Islet of Langerhans (tissue), 1 donor: ENCODE data around the gene PLP2.

Experiments used
- FAIRE-seq: peaks from one replicate; lab custom pipeline; 2011; peaks lifted over from hg19 to GRCh38; lab: Jason Lieb, UNC

PLP2 gene

DNA sequence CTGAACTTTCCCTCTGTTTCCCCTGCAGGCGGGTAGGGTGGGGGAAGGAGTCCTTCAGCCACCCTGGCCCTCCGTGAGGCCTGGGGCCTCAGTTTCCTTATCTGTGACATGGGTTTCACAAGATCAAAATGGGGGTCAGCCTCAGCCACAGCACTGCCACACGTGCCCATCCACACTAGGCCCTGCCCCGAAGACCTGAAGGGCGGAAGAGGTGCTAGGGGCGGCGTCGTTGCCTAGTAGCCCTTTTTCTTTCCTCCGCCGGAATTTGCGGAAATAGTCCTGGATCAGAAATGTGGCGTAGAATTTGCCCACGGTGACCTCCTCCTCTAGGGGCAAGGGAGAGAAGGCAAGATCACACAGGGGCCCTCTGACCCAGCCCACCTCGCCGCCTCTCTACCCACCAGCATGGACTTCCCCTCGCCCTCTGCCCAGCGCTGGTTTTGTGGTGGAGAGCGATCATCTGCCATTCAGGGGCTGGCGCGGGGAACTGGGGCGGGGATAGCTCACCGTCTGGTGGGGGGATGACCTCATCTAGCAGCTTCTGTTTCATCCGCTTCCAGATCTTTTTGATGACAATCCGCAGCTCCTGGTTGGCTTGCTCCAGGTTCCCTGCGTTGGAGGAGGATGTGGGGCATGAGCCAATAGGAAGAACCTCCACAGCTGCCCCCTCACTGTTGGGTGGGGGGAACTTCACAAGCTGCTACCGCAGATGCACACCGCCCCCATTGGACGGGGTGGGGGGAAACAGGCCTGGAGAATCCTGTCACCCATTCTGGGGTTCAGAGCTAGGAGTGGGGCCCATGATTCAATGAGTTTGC is 37.9 kb downstream of the PLP2 start:
- FAIRE-seq: no peak

- FAIRE-seq: no peak
Measured at GRCh38 chrX:49210406-49210805, 38.7 kb downstream of the PLP2 start.

GRCh38 chrX:49211074-49211473 is 39.4 kb downstream of the PLP2 start:
- FAIRE-seq: no peak

DNA sequence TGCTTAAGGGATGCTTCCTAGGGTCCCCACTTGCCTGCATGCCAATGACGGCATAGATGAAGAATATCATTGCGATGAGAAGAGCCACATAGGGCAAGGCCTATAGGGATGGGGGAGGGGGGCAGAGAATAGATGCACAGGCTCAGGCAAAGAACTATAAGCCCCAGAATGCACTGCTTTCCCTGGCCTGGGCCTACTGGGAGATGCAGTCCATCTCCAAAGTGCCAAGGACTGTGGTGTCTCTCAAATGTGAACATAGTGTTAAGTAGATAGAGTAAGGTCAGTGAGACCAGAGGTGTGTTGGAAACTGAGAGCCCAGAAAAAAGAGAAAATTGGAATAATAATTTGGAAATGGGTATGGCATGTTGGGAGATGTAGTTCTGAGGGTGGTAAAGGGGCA is 40.5 kb downstream of the PLP2 start:
- FAIRE-seq: no peak

GRCh38 chrX:49212861-49213260 is 41.2 kb downstream of the PLP2 start:
- no peak for FAIRE-seq

- FAIRE-seq: no peak
Measured at GRCh38 chrX:49214416-49214815, 42.7 kb downstream of the PLP2 start.

DNA sequence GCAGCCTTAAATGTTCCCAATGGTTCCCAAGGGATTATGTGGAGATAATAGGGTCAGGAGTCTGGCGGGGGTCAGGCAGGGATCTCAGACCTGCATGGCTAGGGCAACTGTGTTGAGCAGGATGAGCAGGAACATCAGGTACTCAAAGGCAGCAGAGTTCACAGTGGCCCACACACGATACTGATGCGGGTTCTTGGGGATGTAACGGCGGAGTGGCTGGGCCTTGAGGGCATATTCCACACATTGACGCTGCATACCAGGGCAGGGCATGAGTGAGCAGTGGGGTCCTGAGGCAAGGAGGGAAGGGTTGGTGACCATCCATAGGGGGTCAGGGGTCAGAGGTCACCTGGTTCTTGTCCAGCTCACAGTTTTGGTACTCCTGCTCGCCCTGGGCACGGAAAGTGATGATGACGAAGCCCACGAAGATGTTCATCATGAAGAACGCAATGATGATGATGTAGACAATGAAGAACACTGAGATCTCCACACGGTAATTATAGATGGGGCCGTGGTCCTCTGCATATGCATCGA is 43.4 kb downstream of the PLP2 start:
- FAIRE-seq: no peak

- no peak for FAIRE-seq
Measured at GRCh38 chrX:49220100-49220499, 48.4 kb downstream of the PLP2 start.

GRCh38 chrX:49221868-49222267 is 50.2 kb downstream of the PLP2 start:
- FAIRE-seq: no peak
